ENCODE measurements around the gene NLRX1. TPM values are rescaled to one million over a fixed set of nuclear protein-coding genes. Genes with fewer than 3 reads are reported as not detected.
"Not testable (repeated sequence)": the region's sequence is repeated elsewhere in the genome, so short reads cannot be mapped to it uniquely, and the experiment has no call there.

NLRX1 gene
- total RNA-seq, 1 donor from 2014 or later: 14.7 TPM

DNA sequence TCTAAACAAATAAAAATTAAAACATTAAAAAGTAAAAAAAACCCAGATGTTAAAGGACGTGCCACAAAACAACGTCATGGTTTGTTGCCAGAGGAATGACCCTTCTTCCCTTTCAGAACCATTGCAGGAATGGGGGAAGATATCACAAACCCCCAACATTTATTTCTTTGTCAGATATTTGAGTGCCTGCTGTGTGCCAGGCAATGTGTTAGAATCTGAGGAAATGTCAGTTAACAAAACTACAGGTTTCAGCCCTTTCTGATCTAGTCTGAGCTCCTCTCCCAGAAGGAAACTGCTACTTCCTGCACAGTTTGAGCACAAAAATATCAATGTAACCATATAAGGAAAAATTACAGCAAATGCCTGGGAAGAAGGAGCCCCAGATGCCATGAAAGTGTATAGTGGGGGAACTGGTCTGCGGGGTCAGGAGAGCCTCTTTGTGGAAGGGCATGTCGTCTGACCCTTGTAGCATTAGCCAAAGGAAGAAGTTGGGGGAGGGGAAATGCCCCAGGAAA is 9.7 kb downstream of the NLRX1 start:
- H3K4me3 ChIP-seq (ENCODE audit: low read depth, low read length): no peak overlapping the region
- TF ChIP-seq, protein P1, sequence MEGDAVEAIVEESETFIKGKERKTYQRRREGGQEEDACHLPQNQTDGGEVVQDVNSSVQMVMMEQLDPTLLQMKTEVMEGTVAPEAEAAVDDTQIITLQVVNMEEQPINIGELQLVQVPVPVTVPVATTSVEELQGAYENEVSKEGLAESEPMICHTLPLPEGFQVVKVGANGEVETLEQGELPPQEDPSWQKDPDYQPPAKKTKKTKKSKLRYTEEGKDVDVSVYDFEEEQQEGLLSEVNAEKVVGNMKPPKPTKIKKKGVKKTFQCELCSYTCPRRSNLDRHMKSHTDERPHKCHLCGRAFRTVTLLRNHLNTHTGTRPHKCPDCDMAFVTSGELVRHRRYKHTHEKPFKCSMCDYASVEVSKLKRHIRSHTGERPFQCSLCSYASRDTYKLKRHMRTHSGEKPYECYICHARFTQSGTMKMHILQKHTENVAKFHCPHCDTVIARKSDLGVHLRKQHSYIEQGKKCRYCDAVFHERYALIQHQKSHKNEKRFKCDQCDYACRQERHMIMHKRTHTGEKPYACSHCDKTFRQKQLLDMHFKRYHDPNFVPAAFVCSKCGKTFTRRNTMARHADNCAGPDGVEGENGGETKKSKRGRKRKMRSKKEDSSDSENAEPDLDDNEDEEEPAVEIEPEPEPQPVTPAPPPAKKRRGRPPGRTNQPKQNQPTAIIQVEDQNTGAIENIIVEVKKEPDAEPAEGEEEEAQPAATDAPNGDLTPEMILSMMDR (conservative IDR thresholded peaks at IDR 0.05; ENCODE audit: low read depth, low read length): no peak
- DNase-seq (ENCODE audit: low read depth): no peak

DNA sequence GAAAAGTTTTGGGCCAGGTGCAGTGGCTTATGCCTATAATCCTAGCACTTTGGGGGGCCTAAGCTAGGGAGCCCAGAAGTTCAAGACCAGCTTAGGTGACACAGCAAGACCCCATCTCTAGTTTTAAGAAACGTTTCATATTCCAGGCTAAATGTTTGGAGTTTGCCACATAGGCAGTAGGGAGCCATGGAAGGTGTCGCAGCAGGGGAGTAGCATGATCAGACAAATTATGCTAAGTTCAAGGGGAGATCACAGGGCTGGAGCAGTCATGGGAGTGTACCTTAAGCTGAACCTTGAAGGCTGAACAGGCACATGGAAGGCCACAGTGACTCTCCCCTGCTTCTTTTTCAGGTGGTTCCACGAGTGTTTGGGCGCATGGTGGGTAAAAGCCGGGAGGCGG is 10.8 kb downstream of the NLRX1 start:
- H3K4me3 ChIP-seq (ENCODE audit: low read depth, low read length): no peak overlapping the region
- DNase-seq (ENCODE audit: low read depth): no peak
- TF ChIP-seq, protein P1 (conservative IDR thresholded peaks at IDR 0.05; ENCODE audit: low read depth, low read length): no peak

DNA sequence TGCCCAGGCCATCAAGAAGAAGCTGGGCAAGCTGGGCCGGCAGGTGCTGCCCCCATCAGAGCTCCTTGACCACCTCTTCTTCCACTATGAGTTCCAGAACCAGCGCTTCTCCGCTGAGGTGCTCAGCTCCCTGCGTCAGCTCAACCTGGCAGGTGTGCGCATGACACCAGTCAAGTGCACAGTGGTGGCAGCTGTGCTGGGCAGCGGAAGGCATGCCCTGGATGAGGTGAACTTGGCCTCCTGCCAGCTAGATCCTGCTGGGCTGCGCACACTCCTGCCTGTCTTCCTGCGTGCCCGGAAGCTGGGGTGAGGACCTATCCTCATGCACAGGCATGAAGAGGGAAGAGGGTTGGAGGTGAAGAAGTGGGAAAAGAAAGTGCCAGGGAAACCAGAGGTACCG is 11.5 kb downstream of the NLRX1 start:
- TF ChIP-seq, protein P1 (conservative IDR thresholded peaks at IDR 0.05; ENCODE audit: low read depth, low read length): no peak
- no peak for DNase-seq (ENCODE audit: low read depth)
- H3K4me3 ChIP-seq (ENCODE audit: low read depth, low read length): no peak overlapping the region

DNA sequence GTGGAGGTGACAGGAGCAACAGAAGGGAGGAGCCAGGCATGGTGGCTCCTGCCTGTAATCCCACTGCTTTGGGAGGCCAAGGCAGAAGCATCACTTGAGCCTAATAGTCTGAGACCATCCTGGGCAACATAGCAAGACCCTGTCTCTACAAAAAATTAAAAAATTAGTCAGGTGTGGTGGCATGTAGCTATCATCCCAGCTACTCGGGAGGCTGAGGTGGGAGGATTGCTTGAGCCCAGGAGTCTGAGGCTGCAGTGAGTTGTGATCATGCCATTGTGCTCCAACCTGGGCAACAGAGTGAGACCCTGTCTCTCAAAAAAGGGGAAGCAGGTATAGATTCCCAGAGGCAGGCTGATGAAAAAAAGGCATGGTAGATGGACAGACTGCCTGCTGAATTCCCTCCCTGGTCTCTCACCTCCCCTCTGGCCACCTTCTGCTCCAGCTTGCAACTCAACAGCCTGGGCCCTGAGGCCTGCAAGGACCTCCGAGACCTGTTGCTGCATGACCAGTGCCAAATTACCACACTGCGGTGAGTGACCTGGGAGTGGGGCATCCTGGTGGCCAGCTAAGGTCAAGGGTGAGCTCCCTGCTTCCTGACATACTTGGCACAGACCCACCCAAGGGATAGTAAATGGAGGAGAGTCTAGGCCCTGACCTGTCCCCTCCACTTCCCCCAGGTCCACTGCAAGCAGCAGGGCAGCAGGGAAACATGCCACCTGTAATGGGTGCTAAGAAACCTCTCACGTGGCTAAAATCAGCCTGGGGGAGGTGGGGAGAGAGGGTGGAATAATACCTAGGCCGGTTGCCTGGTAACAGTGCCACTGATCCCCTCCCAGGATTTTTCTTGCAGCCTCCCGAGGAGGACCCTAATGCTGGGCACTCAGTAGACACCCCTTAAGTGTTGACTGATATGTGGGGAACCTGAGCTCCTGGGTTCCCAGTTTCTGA is 12.5 kb downstream of the NLRX1 start:
- TF ChIP-seq, protein P1 (conservative IDR thresholded peaks at IDR 0.05; ENCODE audit: low read depth, low read length): no peak
- no peak for DNase-seq (ENCODE audit: low read depth)
- no peak overlapping the region for H3K4me3 ChIP-seq (ENCODE audit: low read depth, low read length)

DNA sequence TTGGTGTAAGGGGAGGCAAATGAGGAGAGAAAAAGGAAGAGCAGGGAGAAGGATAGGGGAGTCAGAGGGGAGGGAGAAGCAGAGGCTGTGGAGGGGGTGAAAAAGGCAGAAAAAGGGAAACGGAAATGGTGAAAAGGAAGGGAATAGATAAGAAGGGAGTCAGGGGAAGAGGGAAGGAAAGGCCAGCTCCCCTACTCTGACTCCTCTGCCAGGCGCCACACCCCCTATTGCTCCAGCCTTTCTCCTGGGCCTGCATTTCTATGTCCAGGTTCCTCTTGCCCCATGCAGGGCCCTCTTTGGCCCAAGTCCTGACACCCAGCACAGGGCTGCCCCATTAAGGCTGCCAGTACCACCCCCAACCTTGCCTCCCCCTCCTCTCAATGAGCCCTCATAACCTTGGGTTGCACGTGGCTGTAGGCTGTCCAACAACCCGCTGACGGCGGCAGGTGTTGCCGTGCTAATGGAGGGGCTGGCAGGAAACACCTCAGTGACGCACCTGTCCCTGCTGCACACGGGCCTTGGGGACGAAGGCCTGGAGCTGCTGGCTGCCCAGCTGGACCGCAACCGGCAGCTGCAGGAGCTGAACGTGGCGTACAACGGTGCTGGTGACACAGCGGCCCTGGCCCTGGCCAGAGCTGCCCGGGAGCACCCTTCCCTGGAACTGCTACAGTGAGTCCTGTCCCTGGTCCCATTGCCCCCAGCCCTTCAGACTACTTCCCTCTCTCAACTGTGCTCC is 13.3 kb downstream of the NLRX1 start:
- TF ChIP-seq, protein P1 (conservative IDR thresholded peaks at IDR 0.05; ENCODE audit: low read depth, low read length): no peak
- DNase-seq (ENCODE audit: low read depth): no peak
- H3K4me3 ChIP-seq (ENCODE audit: low read depth, low read length): no peak overlapping the region

DNA sequence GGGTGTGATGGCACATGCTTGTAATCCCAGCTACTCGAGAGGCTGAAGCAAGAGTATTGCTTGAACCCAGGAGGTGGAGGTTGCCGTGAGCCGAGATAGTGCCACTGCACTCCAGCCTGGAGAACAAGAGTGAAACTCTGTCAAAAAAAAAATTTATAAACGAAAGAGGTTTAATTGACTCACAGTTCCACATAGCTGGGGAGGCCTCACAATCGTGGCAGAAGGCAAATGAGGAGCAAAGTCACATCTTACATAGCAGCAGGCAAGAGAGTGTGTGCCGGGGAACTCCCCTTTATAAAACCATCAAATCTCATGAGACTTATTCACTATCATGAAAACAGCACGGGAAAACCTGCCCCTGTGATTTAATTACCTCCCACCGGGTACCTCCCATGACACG is 15.9 kb downstream of the NLRX1 start:
- H3K4me3 ChIP-seq (ENCODE audit: low read depth, low read length); DNase-seq (ENCODE audit: low read depth): not testable (repeated sequence)

DNA sequence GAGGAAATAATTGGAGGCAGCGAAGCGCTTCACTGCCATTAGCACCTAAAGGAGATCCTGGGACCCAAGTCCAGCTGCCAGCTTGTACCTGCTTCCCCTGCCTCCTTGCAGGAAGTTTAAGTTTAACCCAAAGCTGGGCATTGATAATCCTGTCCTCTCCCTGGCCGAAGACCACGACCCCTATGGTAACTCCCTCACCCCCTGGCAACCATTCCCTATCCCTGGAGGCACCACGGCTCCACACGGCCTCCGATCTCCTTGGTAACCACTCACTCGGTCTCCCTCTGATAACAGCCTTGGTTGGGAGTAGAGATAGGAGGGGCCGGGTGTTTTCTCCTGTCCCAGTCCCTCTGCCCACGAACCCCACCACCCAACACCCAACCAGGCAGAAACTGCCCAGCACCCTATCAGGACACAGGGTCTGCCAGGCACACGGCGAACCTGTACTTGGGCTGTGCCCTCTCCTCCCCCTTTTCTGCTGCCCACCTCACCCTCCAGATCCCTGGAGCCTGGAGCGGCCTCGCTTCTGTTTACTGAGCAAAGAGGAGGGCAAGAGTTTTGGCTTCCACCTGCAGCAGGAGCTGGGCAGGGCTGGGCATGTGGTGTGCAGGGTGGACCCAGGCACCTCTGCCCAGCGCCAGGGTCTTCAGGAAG is 17.6 kb downstream of the NLRX1 start:
- no peak for DNase-seq (ENCODE audit: low read depth)
- H3K4me3 ChIP-seq (ENCODE audit: low read depth, low read length): peak overlapping the region; percentile 41
- TF ChIP-seq, protein P1 (conservative IDR thresholded peaks at IDR 0.05; ENCODE audit: low read depth, low read length): no peak
